WI38 (cell line): ENCODE data around the gene SAMD14.

Experiments used
- H3K4me3 ChIP-seq: 2 replicates; pipeline ENCODE4 v1.5.1; 2011; ENCODE audit warnings: low read depth, mild to moderate bottlenecking, control low read depth, low read length
- CTCF ChIP-seq: IDR thresholded peaks from 2 replicates; pipeline ENCODE4 v1.5.1; 2012; ENCODE audit warnings: low read depth, mild to moderate bottlenecking, control low read depth, low read length

Gene SAMD14

DNA sequence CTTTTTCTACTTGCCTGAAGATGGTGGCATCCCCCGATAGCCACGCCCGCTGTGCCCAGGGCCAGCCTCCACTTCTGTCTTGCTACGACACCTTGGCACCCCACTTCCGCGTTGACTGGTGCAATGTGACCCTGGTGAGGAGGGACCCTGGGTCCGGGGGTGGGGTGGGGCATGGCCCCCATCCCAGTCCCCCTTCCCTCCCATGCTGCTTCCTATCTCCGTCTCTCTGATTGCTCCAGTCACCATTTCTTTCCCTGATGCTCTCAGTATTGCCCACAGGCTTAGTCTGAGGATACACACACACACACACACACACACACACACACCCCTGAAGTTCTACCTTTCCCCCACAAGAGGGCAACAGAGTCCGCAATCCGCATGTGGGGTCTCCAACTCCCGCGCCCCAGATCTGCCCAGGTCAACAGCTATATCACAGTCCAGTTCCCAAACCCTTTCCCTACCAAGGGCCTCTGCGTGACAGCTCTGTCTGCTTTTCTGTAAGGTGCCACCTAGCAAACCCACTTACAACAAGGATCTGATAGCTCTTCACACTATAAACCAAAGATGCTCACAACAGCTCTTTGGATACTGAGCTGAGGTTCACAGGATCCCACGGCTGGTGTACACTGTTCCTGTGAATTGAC is 39.3 kb upstream of the SAMD14 start:
- H3K4me3 ChIP-seq, result no peak overlapping the region
- TF ChIP-seq CTCF, result peak; percentile 91

GRCh38 chr17:50168319-50168718 is 38.4 kb upstream of the SAMD14 start:
- TF ChIP-seq CTCF, result no peak
- no peak overlapping the region for H3K4me3 ChIP-seq

- no peak for TF ChIP-seq CTCF
- H3K4me3 ChIP-seq, result no peak overlapping the region
Measured at GRCh38 chr17:50167371-50167770, 37.4 kb upstream of the SAMD14 start.

GRCh38 chr17:50166518-50167181 is 36.7 kb upstream of the SAMD14 start:
- no peak for TF ChIP-seq CTCF
- H3K4me3 ChIP-seq, result no peak overlapping the region

GRCh38 chr17:50165867-50166517 is 36.0 kb upstream of the SAMD14 start, which contains the start of gene SGCA:
SGCA (plus strand) TSS chr17:50166005; CDS start chr17:50166041, 36 bp downstream.
- no peak for TF ChIP-seq CTCF
- no peak within 1 kb of the TSS for H3K4me3 ChIP-seq

- no peak for TF ChIP-seq CTCF
- no peak overlapping the region for H3K4me3 ChIP-seq
Measured at GRCh38 chr17:50165466-50165865, 35.5 kb upstream of the SAMD14 start.

GRCh38 chr17:50165066-50165465 is 35.1 kb upstream of the SAMD14 start:
- no peak for TF ChIP-seq CTCF
- H3K4me3 ChIP-seq, result no peak overlapping the region
